ENCODE measurements around the gene RARRES1.
"Not testable (repeated sequence)": the region's sequence is repeated elsewhere in the genome, so short reads cannot be mapped to it uniquely, and the experiment has no call there.

RARRES1 gene

DNA sequence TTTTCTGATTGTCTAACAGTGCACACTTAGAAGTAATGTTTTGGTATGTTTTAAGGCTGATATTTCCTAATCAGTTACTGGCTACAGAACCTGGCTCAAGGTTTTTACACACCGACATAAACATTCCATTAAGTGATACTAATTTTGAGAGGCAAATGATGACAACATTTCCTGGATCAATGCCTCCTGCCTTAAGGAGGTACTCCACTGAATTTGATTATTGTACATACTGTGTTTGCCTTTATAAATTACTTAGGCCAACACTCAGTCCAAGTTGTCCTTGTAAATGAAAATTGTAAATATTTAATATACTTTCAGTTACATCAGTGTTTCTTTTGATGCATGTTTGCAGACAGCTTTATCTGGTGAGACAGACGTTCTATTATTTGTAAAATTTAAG is 35.6 kb downstream of the RARRES1 start:
- no peak for DNase-seq (ENCODE audit: low read depth in 2 of 2)

DNA sequence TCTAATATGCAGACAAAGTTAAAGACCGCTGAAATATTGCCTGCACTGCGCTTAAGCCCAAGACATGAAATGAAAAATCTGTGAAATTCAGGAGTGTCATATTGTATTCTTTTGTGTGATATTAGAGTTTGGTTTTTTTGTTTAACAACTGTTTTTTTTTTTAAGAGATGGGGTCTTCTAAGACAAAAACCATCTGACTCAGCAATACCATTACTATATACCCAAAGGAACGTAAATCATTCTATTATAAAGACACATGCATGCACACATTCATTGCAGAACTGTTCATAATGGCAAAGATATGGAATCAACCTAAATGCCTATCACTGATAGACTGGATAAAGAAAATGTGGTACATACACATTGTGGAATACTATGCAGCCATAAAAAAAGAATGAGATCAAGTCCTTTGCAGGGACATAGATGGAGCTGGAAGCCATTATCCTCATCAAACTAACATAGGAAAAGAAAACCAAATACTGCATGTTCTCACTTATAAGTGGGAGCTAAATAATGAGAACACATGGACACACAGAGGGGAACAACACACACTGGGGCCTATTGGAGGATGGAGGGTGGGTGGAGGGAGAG is 38.3 kb downstream of the RARRES1 start:
- not testable (repeated sequence) for DNase-seq (ENCODE audit: low read depth in 2 of 2)

GRCh38 chr3:158685159-158685558 is 47.1 kb downstream of the RARRES1 start:
- DNase-seq (ENCODE audit: low read depth in 2 of 2), result no peak

- no peak for DNase-seq (ENCODE audit: low read depth in 2 of 2)
These were observed 48.9 kb downstream of the RARRES1 start for GRCh38 chr3:158683230-158683962.

DNA sequence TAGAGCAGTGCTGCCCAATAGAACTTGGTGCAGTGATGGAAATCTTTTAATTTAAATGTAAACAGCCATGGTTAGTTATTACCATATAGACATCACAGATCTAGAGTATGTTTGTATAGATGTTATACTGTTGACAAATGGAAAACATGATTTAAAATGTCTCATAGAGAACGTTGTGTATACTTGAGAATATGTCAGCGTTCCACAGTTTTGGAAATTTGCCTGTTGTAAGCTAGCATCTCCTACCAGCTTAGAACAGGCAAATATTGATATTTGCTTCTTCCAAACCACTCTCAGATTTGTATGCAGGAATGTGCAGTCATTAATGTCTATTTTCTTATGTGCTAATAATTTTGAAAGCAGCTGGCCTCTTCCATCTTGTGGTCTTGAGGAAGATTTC is 51.4 kb downstream of the RARRES1 start:
- DNase-seq (ENCODE audit: low read depth in 2 of 2), result no peak

GRCh38 chr3:158679547-158680000 is 52.7 kb downstream of the RARRES1 start:
- no peak for DNase-seq (ENCODE audit: low read depth in 2 of 2)

DNA sequence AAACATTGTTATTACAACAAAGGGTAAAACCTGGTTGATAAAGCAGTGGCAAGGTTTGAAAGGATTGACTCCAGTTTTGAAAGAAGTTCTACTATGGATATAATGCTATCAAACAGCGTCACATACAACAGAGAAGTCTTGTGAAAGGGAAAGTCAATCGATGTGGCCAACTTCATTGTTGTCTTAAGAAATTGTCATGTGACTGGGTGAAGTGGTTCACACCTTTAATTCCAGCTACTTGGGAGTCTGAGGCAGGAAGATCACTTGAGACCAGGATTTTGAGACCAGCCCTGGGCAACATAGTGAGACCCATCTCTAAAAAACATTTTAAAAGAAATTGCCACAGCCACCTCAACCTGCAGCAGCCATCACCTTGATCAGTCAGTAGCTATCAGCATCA is 53.6 kb downstream of the RARRES1 start:
- DNase-seq (ENCODE audit: low read depth in 2 of 2), result no peak

DNA sequence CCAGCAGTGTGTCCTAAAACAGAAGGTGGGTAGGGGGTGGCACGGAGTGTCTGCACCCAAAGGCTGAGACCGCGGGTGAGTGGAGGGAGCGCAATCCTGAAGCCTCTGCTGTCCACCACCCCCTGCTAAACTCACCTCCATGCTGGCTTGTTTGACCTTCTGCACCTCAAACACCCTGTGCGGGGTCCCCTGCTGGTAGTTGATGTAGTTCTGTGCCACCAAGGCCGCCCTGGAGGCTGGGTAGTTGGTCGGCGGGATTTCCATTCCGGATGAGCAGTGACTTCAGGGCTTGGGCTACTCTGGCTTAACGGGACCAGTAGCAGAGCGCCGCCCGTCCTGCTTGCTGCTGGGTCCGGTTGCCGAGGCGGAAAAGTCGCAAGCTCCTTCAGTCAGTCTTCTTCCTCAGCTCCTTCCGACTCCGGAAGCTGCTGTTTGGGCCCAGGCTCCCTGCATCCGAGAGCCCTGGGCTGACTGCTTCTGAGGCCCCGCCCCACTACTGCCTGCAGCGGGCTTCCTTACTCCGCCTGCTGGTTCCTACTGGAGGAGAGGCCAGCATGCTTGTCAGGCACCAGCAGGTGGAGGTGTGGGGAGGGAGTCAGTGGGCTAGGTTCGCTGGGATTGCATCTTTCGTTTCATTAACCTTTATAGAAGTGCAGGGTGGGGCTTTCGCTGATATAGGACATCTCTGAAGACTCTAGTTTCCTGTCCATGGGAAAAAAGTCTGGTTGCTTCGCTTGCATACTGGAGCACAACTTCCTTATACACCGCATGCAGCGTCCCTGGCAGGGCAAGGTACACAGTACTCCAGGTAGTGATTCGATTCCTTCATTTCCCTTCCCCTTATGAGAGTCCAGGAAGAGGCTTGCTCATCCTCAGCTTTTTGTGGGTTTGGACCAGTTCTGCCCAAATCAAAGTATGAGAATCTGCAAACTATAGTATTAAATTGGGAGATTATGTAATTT is 59.8 kb downstream of the RARRES1 start, which contains the start of gene LXN:
Gene LXN (minus strand): TSS at position 434 of the 962 bp plus-strand sequence. CDS start 170 bp downstream, at position 264.
- DNase-seq (ENCODE audit: low read depth in 2 of 2), result peak; percentile 46 to 58

GRCh38 chr3:158671821-158672214 is 60.4 kb downstream of the RARRES1 start:
- DNase-seq (ENCODE audit: low read depth in 2 of 2), result no peak

DNA sequence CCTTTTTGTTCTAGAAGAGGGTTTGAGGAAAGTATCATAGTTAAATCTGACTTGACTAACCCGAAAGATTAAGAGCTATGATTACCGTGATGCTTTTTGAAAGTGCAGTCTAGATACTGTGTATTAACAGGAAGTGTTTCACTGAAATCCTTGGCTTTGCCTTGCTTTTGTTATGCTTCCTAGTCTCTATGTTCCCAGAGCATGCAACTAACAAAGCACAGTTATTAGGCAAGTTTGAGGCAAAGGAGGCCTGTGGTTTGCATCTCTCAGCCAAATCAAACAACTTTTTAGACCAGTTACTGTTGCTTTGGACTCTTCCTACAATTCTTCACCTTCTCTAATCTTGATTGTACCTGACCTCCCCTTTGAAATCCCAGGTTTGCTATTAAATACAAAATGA is 63.8 kb downstream of the RARRES1 start:
- no peak for DNase-seq (ENCODE audit: low read depth in 2 of 2)

- no peak for DNase-seq (ENCODE audit: low read depth in 2 of 2)
These were observed 65.8 kb downstream of the RARRES1 start for GRCh38 chr3:158666416-158666815.

GRCh38 chr3:158663832-158664231 is 68.4 kb downstream of the RARRES1 start:
- no peak for DNase-seq (ENCODE audit: low read depth in 2 of 2)

GRCh38 chr3:158663246-158663645 is 69.0 kb downstream of the RARRES1 start:
- DNase-seq (ENCODE audit: low read depth in 2 of 2), result no peak

DNA sequence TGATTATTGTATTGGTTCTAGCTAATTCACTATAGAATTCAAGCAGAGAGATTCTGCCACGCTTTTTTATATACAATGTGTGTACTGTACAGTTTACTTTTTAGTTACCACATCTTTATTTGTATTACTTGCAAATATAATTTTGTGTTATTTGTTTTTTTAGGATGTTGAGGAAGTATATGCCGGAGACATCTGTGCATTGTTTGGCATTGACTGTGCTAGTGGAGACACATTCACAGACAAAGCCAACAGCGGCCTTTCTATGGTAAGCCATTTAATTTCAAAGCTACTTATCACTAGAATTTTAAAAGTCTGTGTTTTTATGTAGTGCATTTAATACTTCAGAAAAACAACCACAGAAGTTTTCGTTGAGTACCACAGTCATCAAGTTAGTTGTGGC is 71.5 kb downstream of the RARRES1 start:
- DNase-seq (ENCODE audit: low read depth in 2 of 2), result no peak

- DNase-seq (ENCODE audit: low read depth in 2 of 2), result peak in 1 of 2 donors; percentile 34
These were observed 72.6 kb downstream of the RARRES1 start for GRCh38 chr3:158659454-158660237.

GRCh38 chr3:158658889-158659288 is 73.4 kb downstream of the RARRES1 start:
- no peak for DNase-seq (ENCODE audit: low read depth in 2 of 2)

DNA sequence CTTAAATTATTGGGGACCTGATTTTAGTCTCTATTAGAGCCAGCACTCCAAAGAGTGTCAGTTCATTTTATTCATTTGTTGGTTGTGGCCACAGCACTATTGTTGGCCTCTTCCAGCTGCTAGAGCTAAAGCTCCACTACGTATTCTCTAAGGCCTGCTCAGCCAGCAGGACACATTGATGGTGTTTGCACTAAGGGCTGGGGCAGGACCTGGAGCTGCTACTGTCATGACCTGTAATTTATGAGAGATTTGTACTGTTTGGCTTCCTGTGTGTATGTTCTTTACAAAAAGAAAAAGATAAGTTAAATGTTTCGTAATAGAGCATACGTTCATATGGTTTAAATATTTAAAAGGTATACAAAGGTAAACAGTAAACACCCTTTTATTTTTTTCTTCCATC is 79.8 kb downstream of the RARRES1 start:
- no peak for DNase-seq (ENCODE audit: low read depth in 2 of 2)

GRCh38 chr3:158651192-158651591 is 81.1 kb downstream of the RARRES1 start:
- no peak for DNase-seq (ENCODE audit: low read depth in 2 of 2)

- no peak for DNase-seq (ENCODE audit: low read depth in 2 of 2)
These were observed 82.5 kb downstream of the RARRES1 start for GRCh38 chr3:158649791-158650190.
